HepG2 (cell line): ENCODE data around the gene RORC. TPM values are rescaled to one million over a fixed set of nuclear protein-coding genes. Genes with fewer than 3 reads are reported as not detected.

ENCODE experiments used
- CCDC6 ChIP-seq: sonication (generic); formaldehyde crosslinking; IDR thresholded peaks from 2 replicates; pipeline ENCODE4 v1.8.1; 2022; ENCODE audit warnings: mild to moderate bottlenecking, missing genetic modification reagents, moderate library complexity
- CEBPZ ChIP-seq: IDR thresholded peaks from 2 replicates; pipeline ENCODE4 v1.6.1; 2012; ENCODE audit warnings: low read length, improper control_type of control experiment
- CSRNP2 ChIP-seq: sonication (generic); formaldehyde crosslinking; conservative IDR thresholded peaks from 2 replicates; pipeline ENCODE4 v1.8.0; 2022; ENCODE audit warnings: low read depth, missing genetic modification reagents
- DZIP1 ChIP-seq: sonication (generic); formaldehyde crosslinking; IDR thresholded peaks from 2 replicates; pipeline ENCODE4 v1.5.0; 2020; ENCODE audit warnings: mild to moderate bottlenecking, missing genetic modification reagents
- IRF2 ChIP-seq: IDR thresholded peaks from 2 replicates; pipeline ENCODE4 v1.6.1; 2018; ENCODE audit warnings: missing genetic modification reagents, missing compliant biosample characterization
- MNT ChIP-seq: fragments of 450-650 bp; IDR thresholded peaks from 2 replicates; pipeline ENCODE4 v1.6.1; 2016
- TFE3 ChIP-seq: IDR thresholded peaks from 2 replicates; pipeline ENCODE4 v1.6.1; 2016
- U2AF2 ChIP-seq: fragments of 200-400 bp; formaldehyde crosslinking; IDR thresholded peaks from 2 replicates; pipeline ENCODE4 v1.6.1; 2017; ENCODE audit warnings: low read depth, mild to moderate bottlenecking, low read length
- ZNF234 ChIP-seq: sonication (generic); formaldehyde crosslinking; conservative IDR thresholded peaks from 2 replicates; pipeline ENCODE4 v1.5.1; 2020; ENCODE audit warnings: mild to moderate bottlenecking, missing genetic modification reagents
- ZNF619 ChIP-seq: sonication (generic); formaldehyde crosslinking; IDR thresholded peaks from 2 replicates; pipeline ENCODE4 v1.4.0; 2020; ENCODE audit warnings: mild to moderate bottlenecking, missing genetic modification reagents
- ZNF75D ChIP-seq: sonication (generic); formaldehyde crosslinking; IDR thresholded peaks from 2 replicates; pipeline ENCODE4 v1.8.1; 2023; ENCODE audit warnings: missing genetic modification reagents, mild to moderate bottlenecking, borderline replicate concordance
- ZNF768 ChIP-seq: sonication (generic); formaldehyde crosslinking; IDR thresholded peaks from 2 replicates; pipeline ENCODE4 v1.4.0; 2020; ENCODE audit warnings: missing genetic modification reagents
- ZNF879 ChIP-seq: sonication (generic); formaldehyde crosslinking; IDR thresholded peaks from 2 replicates; pipeline ENCODE4 v1.8.1; 2023; ENCODE audit warnings: missing genetic modification reagents
- ZXDC ChIP-seq: sonication (generic); formaldehyde crosslinking; IDR thresholded peaks from 2 replicates; pipeline ENCODE4 v1.5.0; 2020; ENCODE audit warnings: mild to moderate bottlenecking, missing genetic modification reagents
- polyA plus RNA-seq, 8 experiments: library from polyadenylated mRNA; depleted of rRNA in 3 of 8; stranded (reverse) in 7 of 8; unstranded in 1 of 8; fragments of >200 nt; fragmentation: Illumina TruSeq in 4 of 8; extraction: Trizol in 4 of 8; gene quantifications; 2 replicates each; pipeline versions ENCODE4 v1.2.1 to v1.2.3, GENCODE V29; 2011 to 2016; ENCODE audit warnings: low read depth in 4 of 8, missing spikeins in 1 of 8, mixed read lengths in 1 of 8; ENCODE audit not compliant: insufficient read depth in 1 of 8
- total RNA-seq, 5 experiments: library from RNA; depleted of rRNA; stranded (reverse); fragments of >200 nt; fragmentation: Illumina TruSeq; extraction: Trizol; gene quantifications; 2 replicates each; pipeline ENCODE4 v1.2.3, GENCODE V29; 2016; ENCODE audit warnings: low read depth in 1 of 5

RORC gene
- total and polyA plus RNA-seq, 2 of the 13 experiments (the other 11 are each of a cell fraction or from before 2014, with no cell fraction given), result 2.5 to 6.5 TPM

- TF ChIP-seq ZXDC (0 out of 2 replicates have a peak, but pooled peaks have one; percentile 26), ZNF75D (CRISPR knock-in tag) (no peak), U2AF2 (no peak), DZIP1 (CRISPR knock-in tag) (0 out of 2 replicates have a peak, but pooled peaks have one; percentile 68), TFE3 (CRISPR knock-in tag) (no peak), ZNF768 (peak; percentile 76; the same call in 1 of the 2 replicates), CCDC6 (peak; percentile 73; the same call in 1 of the 2 replicates), ZNF619 (CRISPR knock-in tag) (no peak), MNT (peak; percentile 54), CEBPZ (peak; percentile 76), CSRNP2 (CRISPR knock-in tag) (no peak), ZNF234 (CRISPR knock-in tag) (no peak), ZNF879 (CRISPR knock-in tag) (0 out of 2 replicates have a peak, but pooled peaks have one; percentile 21), IRF2 (CRISPR knock-in tag) (peak; percentile 57; the same call in 1 of the 2 replicates)
These were observed 41.3 kb downstream of the RORC start, which contains the start of gene TDRKH (continued) for GRCh38 chr1:151790071-151790939.
